Activated naive CD8-positive, alpha-beta T cell treated with anti-CD3 and anti-CD28 coated beads, Interleukin-2, amount 10 ng/mL, durations not matched to agents 7 days and 5 days (primary cell): Measurements from ENCODE around the gene HLTF. TPM values are rescaled to one million over a fixed set of nuclear protein-coding genes. Genes with fewer than 3 reads are reported as not detected.
A peak's percentile ranks its signal among the peaks of the same experiment; 100 is the strongest.

Experiments
- ATAC-seq: fragments of 150-1000 bp; cut with Tn5 transposase; one replicate; pipeline ENCODE4 v1.10.0; 2021; ENCODE audit warnings: low read depth, moderate library complexity
- POLR2A ChIA-PET: fragments of 350-600 bp; sonication (Branson Sonifier 250); formaldehyde crosslinking; loops from one replicate; lab custom pipeline; 2021; ENCODE audit warnings: antibody characterized with exemption; lab: Charles Lee
- DNase-seq: peaks from one replicate; pipeline ENCODE4 v3.0.0; 2021
- H3K27ac Mint-ChIP-seq: one replicate; pipeline ENCODE4 v1.8.0; 2022; ENCODE audit warnings: mild to moderate bottlenecking, mixed read lengths
- H3K27me3 Mint-ChIP-seq: one replicate; pipeline ENCODE4 v1.8.0; 2022; ENCODE audit warnings: mild to moderate bottlenecking, moderate library complexity, mixed read lengths
- H3K36me3 Mint-ChIP-seq: one replicate; pipeline ENCODE4 v1.8.0; 2021; ENCODE audit warnings: mild to moderate bottlenecking, mixed read lengths
- H3K4me1 Mint-ChIP-seq: one replicate; pipeline ENCODE4 v1.8.0; 2021; ENCODE audit warnings: mixed read lengths
- H3K4me3 Mint-ChIP-seq: one replicate; pipeline ENCODE4 v1.8.0; 2022; ENCODE audit warnings: mild to moderate bottlenecking, moderate library complexity, mixed read lengths
- H3K9me3 Mint-ChIP-seq: one replicate; pipeline ENCODE4 v1.8.0; 2021; ENCODE audit warnings: mixed read lengths
- total RNA-seq, 2 experiments: library from RNA; stranded (reverse); gene quantifications; one replicate each; pipeline ENCODE4 v1.2.3, GENCODE V29; 2021

The HLTF gene
- total RNA-seq, 2 experiments from 2014 or later: 30.3 to 34.3 TPM

- Mint-ChIP-seq H3K9me3 (no peaks in the 10 kb centered on the region), H3K4me1 (peaks cover 5% of the 10 kb centered on the region), H3K27ac (no peak overlapping the region), H3K27me3 (no peaks in the 10 kb centered on the region), H3K36me3 (peaks cover 19% of the 10 kb centered on the region), H3K4me3 (no peak overlapping the region)
- POLR2A ChIA-PET: interaction anchor here (1.1 to 1.3 kb wide), 2 partner anchors 8 to 9 kb away, joined by 4 to 6 read pairs; no protein-coding TSS in a partner anchor
- no peak for ATAC-seq
- no peak for DNase-seq
Measured at GRCh38 chr3:149077628-149078027, 8.7 kb downstream of the HLTF start.

GRCh38 chr3:149067883-149068282 is 18.4 kb downstream of the HLTF start:
- Mint-ChIP-seq H3K27me3 (no peaks in the 10 kb centered on the region), H3K27ac (no peak overlapping the region), H3K36me3 (peaks cover 20% of the 10 kb centered on the region), H3K4me1 (peaks cover 5% of the 10 kb centered on the region), H3K9me3 (no peaks in the 10 kb centered on the region), H3K4me3 (no peak overlapping the region)
- POLR2A ChIA-PET: no interaction called here
- ATAC-seq: no peak
- DNase-seq: no peak

- H3K9me3 Mint-ChIP-seq: no peaks in the 10 kb centered on the region
- H3K27me3 Mint-ChIP-seq: no peaks in the 10 kb centered on the region
- no peak for DNase-seq
- no peak overlapping the region for H3K4me3 Mint-ChIP-seq
- no peak overlapping the region for H3K27ac Mint-ChIP-seq
- POLR2A ChIA-PET: no interaction called here
- peaks cover 5% of the 10 kb centered on the region for H3K4me1 Mint-ChIP-seq
- peaks cover 41% of the 10 kb centered on the region for H3K36me3 Mint-ChIP-seq
- no peak for ATAC-seq
Measured at GRCh38 chr3:149061776-149062175, 24.6 kb downstream of the HLTF start.

- Mint-ChIP-seq H3K4me1 (no peaks in the 10 kb centered on the region), H3K9me3 (peaks cover 1% of the 10 kb centered on the region), H3K4me3 (no peak overlapping the region), H3K27me3 (no peaks in the 10 kb centered on the region), H3K36me3 (peaks cover 54% of the 10 kb centered on the region), H3K27ac (no peak overlapping the region)
- ATAC-seq: no peak
- POLR2A ChIA-PET: no interaction called here
- DNase-seq: no peak
Measured at GRCh38 chr3:149058602-149059001, 27.7 kb downstream of the HLTF start.

- POLR2A ChIA-PET: no interaction called here
- ATAC-seq: no peak
- Mint-ChIP-seq H3K27ac (no peak overlapping the region), H3K36me3 (peaks cover 58% of the 10 kb centered on the region), H3K4me1 (no peaks in the 10 kb centered on the region), H3K9me3 (peaks cover 3% of the 10 kb centered on the region), H3K27me3 (no peaks in the 10 kb centered on the region), H3K4me3 (no peak overlapping the region)
- DNase-seq: no peak
Measured at GRCh38 chr3:149058198-149058597, 28.1 kb downstream of the HLTF start.

- Mint-ChIP-seq H3K4me3 (no peak overlapping the region), H3K36me3 (peaks cover 74% of the 10 kb centered on the region), H3K27ac (no peak overlapping the region), H3K27me3 (no peaks in the 10 kb centered on the region), H3K4me1 (no peaks in the 10 kb centered on the region), H3K9me3 (peaks cover 4% of the 10 kb centered on the region)
- POLR2A ChIA-PET: no interaction called here
- no peak for ATAC-seq
- no peak for DNase-seq
Measured at GRCh38 chr3:149055575-149055974, 30.8 kb downstream of the HLTF start.

GRCh38 chr3:149044339-149045083 is 41.8 kb downstream of the HLTF start:
- Mint-ChIP-seq H3K9me3 (no peaks in the 10 kb centered on the region), H3K4me1 (peaks cover 19% of the 10 kb centered on the region)

GRCh38 chr3:149042789-149043386 is 43.4 kb downstream of the HLTF start:
- POLR2A ChIA-PET: interaction anchor here (0.5 to 2.2 kb wide), 5 partner anchors 34 to 52 kb away, joined by 3 to 13 read pairs (median 9); partner anchors contain the start of gene GYG1
- DNase-seq (no peak), ATAC-seq (peak; percentile 83)
- peak overlapping the region; percentile 88 for H3K27ac Mint-ChIP-seq
- peak overlapping the region; percentile 78 for H3K4me3 Mint-ChIP-seq
- peaks cover 41% of the 10 kb centered on the region for H3K36me3 Mint-ChIP-seq
- no peaks in the 10 kb centered on the region for H3K9me3 Mint-ChIP-seq
- peaks cover 18% of the 10 kb centered on the region for H3K4me1 Mint-ChIP-seq
- H3K27me3 Mint-ChIP-seq: no peaks in the 10 kb centered on the region

More at GRCh38 chr3:149044339-149045083, 41.8 kb downstream of the HLTF start:
- POLR2A ChIA-PET: interaction anchor here (2.2 kb wide), 1 partner anchor 53 kb away, joined by 13 read pairs; the partner anchor contains the start of gene GYG1
- no peaks in the 10 kb centered on the region for H3K27me3 Mint-ChIP-seq
- peaks cover 43% of the 10 kb centered on the region for H3K36me3 Mint-ChIP-seq
- H3K4me3 Mint-ChIP-seq: no peak overlapping the region
- DNase-seq: no peak
- no peak for ATAC-seq
- H3K27ac Mint-ChIP-seq: no peak overlapping the region

GRCh38 chr3:149038322-149038721 is 48.0 kb downstream of the HLTF start:
- no peak for ATAC-seq
- no peaks in the 10 kb centered on the region for H3K27me3 Mint-ChIP-seq
- no peak overlapping the region for H3K4me3 Mint-ChIP-seq
- POLR2A ChIA-PET: no interaction called here
- no peak overlapping the region for H3K27ac Mint-ChIP-seq
- peaks cover 12% of the 10 kb centered on the region for H3K4me1 Mint-ChIP-seq
- no peak for DNase-seq
- peaks cover 28% of the 10 kb centered on the region for H3K36me3 Mint-ChIP-seq
- H3K9me3 Mint-ChIP-seq: no peaks in the 10 kb centered on the region

GRCh38 chr3:149037684-149038083 is 48.6 kb downstream of the HLTF start:
- POLR2A ChIA-PET: no interaction called here
- H3K27me3 Mint-ChIP-seq: no peaks in the 10 kb centered on the region
- peaks cover 26% of the 10 kb centered on the region for H3K36me3 Mint-ChIP-seq
- peaks cover 7% of the 10 kb centered on the region for H3K4me1 Mint-ChIP-seq
- DNase-seq (no peak), ATAC-seq (no peak)
- no peak overlapping the region for H3K27ac Mint-ChIP-seq
- no peaks in the 10 kb centered on the region for H3K9me3 Mint-ChIP-seq
- no peak overlapping the region for H3K4me3 Mint-ChIP-seq

- DNase-seq (no peak), ATAC-seq (no peak)
- H3K27ac Mint-ChIP-seq: no peak overlapping the region
- no peak overlapping the region for H3K4me3 Mint-ChIP-seq
- no peaks in the 10 kb centered on the region for H3K27me3 Mint-ChIP-seq
- POLR2A ChIA-PET: no interaction called here
- H3K4me1 Mint-ChIP-seq: no peaks in the 10 kb centered on the region
- H3K36me3 Mint-ChIP-seq: peaks cover 26% of the 10 kb centered on the region
- no peaks in the 10 kb centered on the region for H3K9me3 Mint-ChIP-seq
Measured at GRCh38 chr3:149031096-149031495, 55.2 kb downstream of the HLTF start.

- POLR2A ChIA-PET: interaction anchor here (1.4 kb wide), 1 partner anchor 35 kb away, joined by 3 read pairs; the partner anchor contains the start of gene GYG1
Measured at GRCh38 chr3:149026718-149027117, 59.6 kb downstream of the HLTF start.

GRCh38 chr3:149023951-149024350 is 62.4 kb downstream of the HLTF start:
- ATAC-seq: no peak
- H3K4me3 Mint-ChIP-seq: no peak overlapping the region
- POLR2A ChIA-PET: no interaction called here
- peaks cover 8% of the 10 kb centered on the region for H3K9me3 Mint-ChIP-seq
- no peaks in the 10 kb centered on the region for H3K27me3 Mint-ChIP-seq
- peaks cover 2% of the 10 kb centered on the region for H3K4me1 Mint-ChIP-seq
- H3K27ac Mint-ChIP-seq: no peak overlapping the region
- no peak for DNase-seq
- H3K36me3 Mint-ChIP-seq: peaks cover 62% of the 10 kb centered on the region

More at GRCh38 chr3:149026718-149027117, 59.6 kb downstream of the HLTF start:
- Mint-ChIP-seq H3K27me3 (no peaks in the 10 kb centered on the region), H3K4me1 (peaks cover 1% of the 10 kb centered on the region), H3K4me3 (no peak overlapping the region), H3K9me3 (peaks cover 8% of the 10 kb centered on the region), H3K27ac (no peak overlapping the region), H3K36me3 (peaks cover 50% of the 10 kb centered on the region)
- ATAC-seq (no peak), DNase-seq (no peak)
